Upper lobe of left lung (tissue), 6 donors: ENCODE results near the gene LYSET. TPM values are rescaled to one million over a fixed set of nuclear protein-coding genes. Genes with fewer than 3 reads are reported as not detected.

Experiments
- ATAC-seq, 2 donors: fragments of 200-7000 bp; cut with Tn5 transposase; one replicate each; pipeline ENCODE4 v1.9.1; 2022; ENCODE audit warnings: mild to moderate bottlenecking in 2 of 2, moderate library complexity in 2 of 2; ENCODE audit not compliant: low FRiP score in 2 of 2
- DNase-seq, 2 donors: peaks; one replicate each; pipeline ENCODE4 v3.0.0-alpha.2; 2019 to 2020
- H3K27ac ChIP-seq, 4 donors: fragments of 200-600 bp; sonication (generic); one replicate each; pipeline ENCODE4 v1.5.1; 2016 to 2019
- H3K27me3 ChIP-seq, 4 donors: fragments of 200-600 bp; sonication (generic); one replicate each; pipeline ENCODE4 v1.5.1; 2017 to 2019
- H3K36me3 ChIP-seq, 4 donors: fragments of 200-600 bp; sonication (generic); one replicate each; pipeline ENCODE4 v1.5.1; 2016 to 2019
- H3K4me1 ChIP-seq, 4 donors: fragments of 200-600 bp; sonication (generic); one replicate each; pipeline ENCODE4 v1.5.1; 2018 to 2019
- H3K4me3 ChIP-seq, 4 donors: fragments of 200-600 bp; sonication (generic); one replicate each; pipeline ENCODE4 v1.5.1; 2017 to 2019; ENCODE audit warnings: mild to moderate bottlenecking in 2 of 4, moderate library complexity in 1 of 4
- H3K9me3 ChIP-seq, 4 donors: fragments of 200-600 bp; sonication (generic); one replicate each; pipeline ENCODE4 v1.5.1; 2018 to 2019
- CTCF ChIP-seq, 6 experiments: fragments of 450-650 bp in 4 of 6; fragments of 200-600 bp in 2 of 6; sonication (generic) in 2 of 6; IDR thresholded peaks; one replicate each; pipeline ENCODE4 v1.5.1; 2016 to 2019; ENCODE audit warnings: antibody characterized with exemption in 6 of 6
- EP300 ChIP-seq, 4 donors: sonication (generic); formaldehyde crosslinking; IDR thresholded peaks; one replicate each; pipeline ENCODE4 v1.5.1; 2017; ENCODE audit warnings: antibody characterized with exemption in 4 of 4, control low read depth in 2 of 4
- POLR2A ChIP-seq, 4 donors: fragments of 450-650 bp; IDR thresholded peaks; one replicate each; pipeline ENCODE4 v1.5.1; 2016 to 2017; ENCODE audit warnings: antibody characterized with exemption in 4 of 4, mild to moderate bottlenecking in 2 of 4
- POLR2AphosphoS5 ChIP-seq, 2 donors: sonication (generic); formaldehyde crosslinking; IDR thresholded peaks; one replicate each; pipeline ENCODE4 v1.5.1; 2017; ENCODE audit warnings: antibody characterized with exemption in 2 of 2
- WGBS, 2 donors: methylation state at CpG; one replicate each; pipeline ENCODE4 v1.1.5; 2017 to 2018; 5-methylcytosine and 5-hydroxymethylcytosine counted together
- total RNA-seq, 6 donors: library from RNA; depleted of rRNA in 4 of 6; stranded (reverse); fragments of >200 nt in 4 of 6; gene quantifications; one replicate each; pipeline versions ENCODE4 v1.1.0 to v1.2.1, GENCODE V29; 2016 to 2021
- donor health status: DM: no; HTN: no; CAD: no; lungs with moderate emphysema.
- donor health status: DM: no; HTN: yes; CAD: no; lungs with severe emphysema.

The LYSET gene
- total RNA-seq, 6 donors from 2014 or later = 2.6 to 32.1 (median 18.0) TPM

DNA sequence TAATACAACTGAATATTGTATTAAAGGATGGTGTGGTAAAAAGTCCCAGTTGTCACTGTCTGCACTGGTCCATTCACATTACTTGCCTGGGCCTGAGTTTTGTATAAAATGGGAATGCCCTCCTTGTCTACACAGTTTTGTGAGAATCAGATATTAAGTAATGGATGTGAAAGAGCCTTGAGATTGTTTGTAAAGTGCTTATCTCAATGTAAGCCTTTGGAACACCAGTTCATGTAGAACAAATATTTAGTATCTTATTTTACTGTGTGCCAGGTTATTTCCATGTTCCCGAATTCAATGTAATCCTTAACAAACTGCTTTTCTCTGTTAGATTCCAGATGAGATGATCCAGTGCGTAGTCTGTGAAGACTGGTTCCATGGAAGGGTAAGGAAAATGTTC lies 29.5 kb downstream of the LYSET start:
- Histone ChIP-seq H3K27me3 (no peaks in the 10 kb centered on the region), H3K4me1 (no peaks in the 10 kb centered on the region), H3K9me3 (no peaks in the 10 kb centered on the region), H3K27ac (no peak overlapping the region), H3K4me3 (no peak overlapping the region), H3K36me3 (peaks cover 20 to 90% (median 61%) of the 10 kb centered on the region in 4 donors)
- TF ChIP-seq CTCF (IDR thresholded peaks at IDR 0.05) = no peak
- no peak for TF ChIP-seq POLR2A (IDR thresholded peaks at IDR 0.05)
- TF ChIP-seq POLR2AphosphoS5 (IDR thresholded peaks at IDR 0.05) = no peak
- no peak for TF ChIP-seq EP300 (IDR thresholded peaks at IDR 0.05)
- DNase-seq = no peak
- WGBS, 2 donors = 84 to 92% methylated on average over 2 of the region's 2 CpGs
- no peak for ATAC-seq

- DNase-seq (peak in 1 of 2 donors; percentile 58), ATAC-seq (no peak)
- H3K36me3 ChIP-seq = peaks cover 23 to 100% (median 70%) of the 10 kb centered on the region in 4 donors
- no peak overlapping the region for H3K4me3 ChIP-seq
- H3K4me1 ChIP-seq = no peaks in the 10 kb centered on the region
- 56 to 64% methylated on average over 3 of the region's 3 CpGs for WGBS, 2 donors
- no peaks in the 10 kb centered on the region for H3K27me3 ChIP-seq
- H3K27ac ChIP-seq = no peak overlapping the region
- no peaks in the 10 kb centered on the region for H3K9me3 ChIP-seq
- no peak for TF ChIP-seq POLR2A (IDR thresholded peaks at IDR 0.05)
- TF ChIP-seq POLR2AphosphoS5 (IDR thresholded peaks at IDR 0.05) = no peak
- no peak for TF ChIP-seq EP300 (IDR thresholded peaks at IDR 0.05)
- TF ChIP-seq CTCF (IDR thresholded peaks at IDR 0.05) = peak in 5 of 6 experiments; percentile 22 to 49 (median 23)
Observed at GRCh38 chr14:93219103-93219726, 34.1 kb downstream of the LYSET start.

DNA sequence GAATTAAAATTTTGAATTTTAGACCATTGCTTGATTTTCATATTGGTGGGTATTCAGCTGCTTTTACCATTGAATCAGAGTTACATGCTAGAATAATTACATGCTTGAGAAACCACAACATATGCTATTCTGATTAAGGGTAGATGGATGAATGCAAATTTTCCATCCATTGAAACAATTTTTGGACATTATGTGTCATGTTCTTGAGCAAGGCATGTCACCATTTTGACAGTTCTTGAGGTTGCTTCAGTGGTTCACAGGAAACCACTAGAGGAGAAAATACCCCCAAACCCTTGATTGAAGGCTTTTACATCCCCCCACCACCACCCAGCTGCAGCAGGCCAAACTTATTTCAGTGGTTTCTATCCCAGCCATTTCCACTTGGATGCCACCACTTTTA lies 35.4 kb downstream of the LYSET start:
- no peak overlapping the region for H3K27ac ChIP-seq
- ATAC-seq = no peak
- no peaks in the 10 kb centered on the region for H3K27me3 ChIP-seq
- H3K4me3 ChIP-seq = no peak overlapping the region
- no peak for DNase-seq
- TF ChIP-seq POLR2AphosphoS5 (IDR thresholded peaks at IDR 0.05) (no peak), POLR2A (IDR thresholded peaks at IDR 0.05) (no peak), EP300 (IDR thresholded peaks at IDR 0.05) (no peak), CTCF (IDR thresholded peaks at IDR 0.05) (no peak)
- peaks cover 16 to 100% (median 61%) of the 10 kb centered on the region in 4 donors for H3K36me3 ChIP-seq
- H3K4me1 ChIP-seq = no peaks in the 10 kb centered on the region
- H3K9me3 ChIP-seq = no peaks in the 10 kb centered on the region

- peak in 1 of 2 donors; percentile 83 for DNase-seq
- H3K4me1 ChIP-seq = no peaks in the 10 kb centered on the region
- H3K36me3 ChIP-seq = peaks cover 22 to 97% (median 66%) of the 10 kb centered on the region in 4 donors
- TF ChIP-seq EP300 (IDR thresholded peaks at IDR 0.05) (no peak), POLR2AphosphoS5 (IDR thresholded peaks at IDR 0.05) (no peak), POLR2A (IDR thresholded peaks at IDR 0.05) (no peak), CTCF (IDR thresholded peaks at IDR 0.05) (no peak)
- H3K9me3 ChIP-seq = no peaks in the 10 kb centered on the region
- ATAC-seq = no peak
- WGBS, 2 donors = 96 to 98% methylated on average over 26 to 27 of the region's 27 CpGs
- no peaks in the 10 kb centered on the region for H3K27me3 ChIP-seq
- H3K27ac ChIP-seq = no peak overlapping the region
- H3K4me3 ChIP-seq = no peak overlapping the region
Observed at GRCh38 chr14:93223565-93223964, 38.4 kb downstream of the LYSET start.

DNA sequence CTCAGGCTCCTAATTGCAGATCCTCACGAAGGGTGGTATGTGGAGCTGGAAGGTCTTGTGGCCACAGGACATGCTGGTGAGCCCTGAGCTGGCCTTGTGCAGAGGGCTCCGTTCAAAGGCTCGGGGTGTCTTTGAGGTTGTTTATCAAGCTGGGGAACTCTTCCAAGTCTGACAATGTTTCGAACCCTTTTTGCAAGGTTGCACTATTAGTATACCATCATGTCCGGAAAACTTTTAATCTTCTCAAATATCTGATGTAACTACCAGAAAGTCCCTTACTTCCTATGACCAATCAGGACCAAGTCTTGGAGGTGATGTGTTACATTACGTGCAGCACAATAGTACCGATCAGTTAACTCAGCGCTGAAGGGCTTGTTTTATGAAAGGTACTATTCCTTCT lies 43.4 kb downstream of the LYSET start:
- ATAC-seq (no peak), DNase-seq (no peak)
- no peaks in the 10 kb centered on the region for H3K9me3 ChIP-seq
- H3K4me3 ChIP-seq = no peak overlapping the region
- no peak overlapping the region for H3K27ac ChIP-seq
- TF ChIP-seq POLR2AphosphoS5 (IDR thresholded peaks at IDR 0.05) (no peak), CTCF (IDR thresholded peaks at IDR 0.05) (no peak), POLR2A (IDR thresholded peaks at IDR 0.05) (no peak), EP300 (IDR thresholded peaks at IDR 0.05) (no peak)
- 95 to 97% methylated on average over 6 to 8 of the region's 8 CpGs for WGBS, 2 donors
- peaks cover 0 to 11% (median 8%) of the 10 kb centered on the region in 4 donors for H3K4me1 ChIP-seq
- H3K27me3 ChIP-seq = no peaks in the 10 kb centered on the region
- H3K36me3 ChIP-seq = peaks cover 12 to 55% (median 40%) of the 10 kb centered on the region in 4 donors
